CMK (cell line): Measurements from ENCODE around the gene SLF2.
"Not testable (repeated sequence)": the region's sequence is repeated elsewhere in the genome, so short reads cannot be mapped to it uniquely, and the experiment has no call there.

Experiments
- DNase-seq: peaks from one replicate; pipeline ENCODE4 v3.0.0-alpha.2; 2010; ENCODE audit warnings: low read depth

Gene SLF2

DNA sequence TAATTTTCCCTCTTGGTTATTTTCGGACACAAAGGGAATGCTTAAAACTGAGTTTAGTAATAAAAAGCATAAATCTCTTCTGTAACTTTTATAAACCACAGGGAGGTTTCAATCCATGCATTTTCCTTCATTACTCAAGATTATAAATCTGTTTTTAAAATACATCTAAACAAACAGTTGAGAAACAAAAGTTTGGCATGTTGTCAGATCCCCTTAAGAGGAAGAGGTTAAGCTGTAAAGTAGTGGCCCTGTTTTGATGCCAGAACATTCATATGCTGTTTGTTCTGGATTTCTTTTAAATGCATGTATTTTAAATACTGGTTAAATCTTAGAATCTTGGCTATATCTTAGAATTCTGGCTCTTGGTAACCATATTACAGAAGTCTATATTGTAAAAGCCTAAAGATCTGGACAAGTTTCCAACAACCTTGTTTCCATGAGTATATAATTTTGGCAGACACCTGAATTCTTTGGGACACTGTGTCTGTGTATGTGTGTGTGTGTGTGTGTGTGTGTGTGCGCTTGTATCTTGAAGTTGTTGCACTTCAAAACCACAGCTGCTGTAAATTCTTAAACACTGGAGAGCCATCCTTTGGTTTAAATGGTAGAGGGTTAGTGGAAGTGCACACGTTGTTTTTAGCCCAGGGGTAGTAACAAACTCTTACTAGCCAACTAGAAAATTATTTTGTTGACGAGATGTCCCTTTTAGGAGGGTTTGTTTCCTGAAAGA, 49.8 kb downstream of the SLF2 start:
- no peak for DNase-seq

DNA sequence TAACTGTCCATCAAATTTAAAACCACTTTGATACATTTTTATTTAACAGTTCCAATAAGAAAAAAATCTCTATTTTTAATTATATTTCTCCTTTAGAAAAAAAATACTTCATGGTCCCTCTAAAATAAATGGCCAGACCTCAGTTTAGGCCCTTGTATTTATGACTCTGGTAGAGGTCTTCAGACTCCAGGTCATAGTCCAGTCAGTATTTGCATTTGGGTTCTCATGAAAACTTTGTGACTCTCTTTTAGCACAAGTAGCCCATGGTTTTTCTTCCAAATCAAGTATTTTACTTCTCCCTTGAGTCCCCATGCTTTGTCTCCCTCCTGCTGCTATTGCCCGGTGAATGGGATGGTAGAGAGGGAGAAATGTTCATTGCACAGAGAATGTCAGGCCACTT, 51.1 kb downstream of the SLF2 start:
- DNase-seq = no peak

DNA sequence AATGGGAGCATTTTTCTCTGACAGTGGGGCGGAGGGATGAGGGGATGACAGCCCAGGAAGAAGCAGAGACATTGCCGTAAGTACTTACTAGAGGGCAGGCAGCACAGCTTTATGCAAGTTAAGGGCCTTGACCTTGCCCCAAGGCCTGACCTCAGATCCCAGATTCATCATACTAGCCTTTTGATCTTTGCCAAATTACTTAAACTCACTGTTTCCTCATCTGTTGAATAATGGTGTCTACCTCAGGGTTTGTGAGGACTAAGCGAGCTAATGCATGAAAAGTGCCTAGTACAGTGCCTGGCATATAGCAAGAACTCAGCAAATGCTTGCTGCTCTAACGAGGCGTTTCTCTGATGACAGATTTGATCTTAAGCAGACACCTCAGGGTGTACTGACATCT, 53.1 kb downstream of the SLF2 start:
- no peak for DNase-seq

DNA sequence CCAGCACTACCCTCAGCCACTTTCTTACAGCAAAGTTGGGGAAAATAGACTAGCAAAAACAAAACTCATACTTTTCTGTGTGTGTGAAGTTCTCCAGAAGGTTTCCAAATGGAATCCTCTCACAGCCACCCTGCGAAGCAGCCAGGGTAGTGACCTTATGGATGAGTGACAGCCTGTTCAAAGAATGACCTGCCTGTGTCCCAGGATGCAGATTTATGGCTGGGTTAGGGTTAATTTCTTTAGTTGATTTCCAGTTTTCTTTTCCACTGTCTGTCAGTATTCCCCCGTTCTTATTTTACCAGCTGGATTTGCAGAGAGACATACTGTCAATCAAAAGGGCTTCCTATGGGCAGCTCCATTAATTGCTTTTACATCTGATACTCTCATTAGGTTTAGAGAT, 54.1 kb downstream of the SLF2 start:
- no peak for DNase-seq

DNA sequence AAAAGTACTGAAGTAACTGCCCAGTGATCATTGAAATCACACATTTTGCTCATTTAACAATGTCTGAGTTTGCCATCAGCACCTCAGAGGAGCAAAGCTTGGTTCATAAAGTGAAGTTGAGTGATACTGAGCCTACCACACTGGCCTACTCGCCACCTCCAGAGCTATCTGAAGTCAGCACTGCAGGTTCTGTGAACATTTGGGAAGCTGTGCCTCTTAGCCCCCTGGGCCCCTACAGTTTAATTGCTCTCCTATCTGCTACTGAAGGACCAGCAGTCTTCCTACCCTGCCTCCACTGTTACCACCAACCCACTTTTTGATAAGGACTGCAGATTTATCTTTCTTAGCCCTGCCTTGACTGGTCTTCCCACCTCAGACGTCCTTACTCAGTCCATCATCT, 54.6 kb downstream of the SLF2 start:
- no peak for DNase-seq

DNA sequence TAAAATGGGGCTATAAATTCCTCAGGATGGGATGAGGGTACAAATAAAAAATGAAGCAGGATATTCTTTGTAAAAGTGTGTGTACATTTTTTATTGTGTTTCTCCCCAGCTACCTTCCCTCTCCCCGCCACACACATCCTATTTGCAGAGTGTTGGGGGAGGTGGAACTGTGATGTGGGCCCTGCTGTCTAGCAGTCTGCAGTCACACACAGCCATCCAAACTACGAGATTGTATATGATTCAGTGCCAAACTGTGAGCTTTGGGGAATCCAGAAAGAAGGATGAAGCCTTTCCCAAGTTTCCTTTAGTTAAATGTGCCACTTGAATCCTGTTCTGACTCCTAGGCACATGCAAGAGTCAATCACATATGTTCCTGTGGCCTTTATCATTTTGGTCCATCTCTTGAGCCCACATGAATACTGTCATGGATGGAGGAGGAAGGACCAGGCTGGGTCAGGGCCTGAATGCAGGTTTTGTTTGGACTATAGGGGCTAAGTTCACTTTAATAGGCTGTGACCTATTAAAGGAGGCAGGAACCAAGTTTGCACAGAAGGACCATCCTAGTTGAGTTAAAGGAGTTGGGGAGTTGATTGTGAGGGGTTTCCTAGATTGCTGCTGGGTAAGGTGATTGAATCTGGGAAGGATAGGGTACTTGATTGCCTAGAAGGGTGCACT, 55.4 kb downstream of the SLF2 start:
- no peak for DNase-seq

DNA sequence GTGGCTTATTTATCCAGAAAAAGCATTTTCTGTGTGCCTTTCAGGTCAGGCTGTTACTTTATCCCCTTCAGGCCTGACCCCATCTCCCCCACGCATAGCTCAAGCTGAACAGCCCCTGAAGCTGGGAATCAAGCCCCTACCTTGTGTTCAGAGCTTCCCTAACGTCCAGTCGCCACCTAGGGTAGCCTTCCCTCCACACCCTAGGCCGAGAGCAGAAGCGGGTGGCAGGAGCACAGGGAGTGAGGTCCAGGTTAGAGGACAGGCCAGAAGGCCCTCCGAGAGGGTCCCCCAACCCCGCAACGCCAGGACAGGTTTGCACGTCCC, 56.1 kb downstream of the SLF2 start:
- DNase-seq = no peak

DNA sequence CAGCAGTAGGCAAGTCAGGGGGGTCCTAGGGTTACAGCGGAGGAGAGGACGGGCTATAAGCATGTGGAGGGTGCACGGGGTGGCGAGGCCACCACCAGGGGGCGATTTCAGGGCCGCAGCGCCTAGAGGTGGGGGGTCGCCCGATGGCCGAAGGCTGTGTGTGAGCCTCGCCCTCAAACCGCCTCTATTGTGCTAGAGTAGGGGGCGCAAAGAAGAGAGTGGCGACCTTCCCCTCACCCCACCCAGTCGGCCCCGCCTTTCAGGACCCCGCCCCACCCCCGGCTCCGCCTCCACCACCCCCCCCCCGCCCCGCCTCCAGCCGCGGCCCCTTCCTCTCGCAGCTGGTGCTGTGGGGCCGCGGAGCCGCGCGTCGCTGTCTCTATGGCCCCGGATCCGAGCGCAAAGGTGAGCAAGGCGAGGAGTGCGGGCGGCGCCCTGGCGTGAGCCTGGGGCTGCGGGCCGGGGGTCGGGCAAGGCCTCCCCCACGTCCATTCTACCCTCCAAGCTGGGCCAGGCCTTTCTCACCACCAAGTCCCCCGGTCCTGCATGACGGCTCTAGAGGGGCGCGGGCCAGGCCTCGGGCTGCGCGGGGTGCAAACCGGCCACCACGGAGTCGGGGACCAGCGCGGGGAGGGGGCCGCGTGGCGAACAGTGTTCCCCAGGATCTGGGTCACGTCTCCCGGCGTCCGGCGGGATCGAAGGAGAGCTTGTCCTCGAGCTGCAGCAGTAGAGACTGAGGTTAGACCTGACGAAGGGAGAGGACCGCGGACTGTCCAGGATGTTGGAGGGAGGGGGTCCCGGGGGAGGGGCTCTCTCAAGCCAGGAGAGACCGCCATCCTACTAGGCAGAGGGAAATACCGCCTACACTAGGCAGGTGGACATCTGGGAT, 56.7 kb downstream of the SLF2 start, which contains the start of gene SEMA4G:
TSS of gene SEMA4G (plus strand) at position 318 of the 889 bp plus-strand sequence. CDS start 3,409 bp downstream, outside the sequence.
- DNase-seq = peak; percentile 40

DNA sequence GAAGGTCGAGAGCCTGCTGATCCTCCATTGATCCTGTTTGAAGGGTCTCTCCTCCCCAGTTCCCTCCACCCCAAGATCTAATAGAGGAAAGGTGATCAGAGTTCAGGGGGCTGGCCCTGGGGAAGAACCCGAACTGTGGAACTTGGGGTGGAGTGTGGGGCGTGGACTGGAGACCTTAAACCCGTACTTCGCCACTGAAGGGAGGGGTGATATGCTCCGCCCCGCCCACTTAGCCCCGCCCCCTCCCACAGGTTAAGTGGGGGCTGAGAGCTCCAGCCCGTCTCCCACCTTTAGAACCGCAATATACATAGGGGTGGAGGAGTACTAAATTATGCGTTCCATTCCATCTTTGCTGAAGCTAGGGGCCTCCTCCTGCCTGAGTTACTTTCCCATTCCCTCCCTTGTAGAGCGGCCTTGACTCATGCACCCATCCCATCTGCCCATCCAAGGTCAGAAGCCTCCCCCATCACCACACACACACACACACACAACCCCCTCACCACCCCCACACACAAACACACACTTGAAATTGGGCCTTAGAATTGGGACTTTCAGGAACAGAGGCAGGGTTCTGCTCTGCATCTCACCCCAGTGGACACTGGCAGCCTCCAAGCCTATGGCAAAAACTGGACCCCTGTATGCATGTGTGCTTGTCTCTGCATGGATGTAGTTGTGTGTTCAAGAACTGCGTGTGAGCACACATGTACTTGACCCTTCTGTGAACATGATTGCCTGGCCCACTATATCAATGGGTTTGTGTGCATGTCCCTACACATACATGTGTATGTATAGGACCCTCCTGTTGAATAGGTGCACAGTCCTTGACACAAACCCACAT, 57.5 kb downstream of the SLF2 start:
- no peak for DNase-seq

DNA sequence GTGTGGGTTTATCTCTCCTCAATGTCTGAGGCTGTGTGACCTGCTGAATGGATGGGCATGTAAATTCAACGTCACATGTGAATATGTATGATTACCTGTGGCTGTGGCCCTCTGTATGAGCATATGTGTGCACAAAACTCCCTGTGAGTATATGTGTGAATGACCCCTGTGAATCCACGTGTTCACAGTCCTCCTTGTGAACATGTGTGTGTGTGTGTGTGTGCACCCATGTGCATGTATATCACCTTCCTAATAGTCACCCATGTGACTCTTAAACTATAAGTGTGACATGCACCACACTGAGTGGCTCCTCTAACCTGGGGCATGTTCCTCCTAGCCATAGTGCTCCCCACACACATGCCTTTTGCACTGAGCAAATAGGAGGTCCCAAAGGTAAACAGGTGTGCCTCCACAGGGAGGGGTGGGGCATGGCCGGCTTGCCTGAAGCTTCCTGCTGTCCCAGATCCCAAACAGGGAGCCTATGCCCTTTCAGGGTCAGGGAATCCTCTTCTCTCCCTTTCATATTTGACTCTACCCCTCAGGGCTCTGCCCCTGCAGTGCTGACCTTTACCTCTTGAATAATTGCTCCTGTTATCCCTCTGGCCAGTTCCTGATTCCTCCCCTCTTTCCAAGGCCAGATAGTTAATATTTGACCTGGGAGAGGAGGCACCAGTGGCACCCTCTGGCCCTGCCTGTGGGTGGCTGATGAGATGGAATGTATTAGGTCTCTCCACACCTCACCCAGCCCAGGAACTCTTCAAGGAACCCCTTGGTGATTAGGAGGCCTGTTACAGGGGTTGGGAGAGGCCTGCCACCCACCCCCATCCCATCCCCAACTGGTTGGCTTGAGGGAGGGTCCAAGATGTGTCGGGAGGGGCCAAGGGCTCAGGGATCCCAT, 58.4 kb downstream of the SLF2 start:
- no peak for DNase-seq

DNA sequence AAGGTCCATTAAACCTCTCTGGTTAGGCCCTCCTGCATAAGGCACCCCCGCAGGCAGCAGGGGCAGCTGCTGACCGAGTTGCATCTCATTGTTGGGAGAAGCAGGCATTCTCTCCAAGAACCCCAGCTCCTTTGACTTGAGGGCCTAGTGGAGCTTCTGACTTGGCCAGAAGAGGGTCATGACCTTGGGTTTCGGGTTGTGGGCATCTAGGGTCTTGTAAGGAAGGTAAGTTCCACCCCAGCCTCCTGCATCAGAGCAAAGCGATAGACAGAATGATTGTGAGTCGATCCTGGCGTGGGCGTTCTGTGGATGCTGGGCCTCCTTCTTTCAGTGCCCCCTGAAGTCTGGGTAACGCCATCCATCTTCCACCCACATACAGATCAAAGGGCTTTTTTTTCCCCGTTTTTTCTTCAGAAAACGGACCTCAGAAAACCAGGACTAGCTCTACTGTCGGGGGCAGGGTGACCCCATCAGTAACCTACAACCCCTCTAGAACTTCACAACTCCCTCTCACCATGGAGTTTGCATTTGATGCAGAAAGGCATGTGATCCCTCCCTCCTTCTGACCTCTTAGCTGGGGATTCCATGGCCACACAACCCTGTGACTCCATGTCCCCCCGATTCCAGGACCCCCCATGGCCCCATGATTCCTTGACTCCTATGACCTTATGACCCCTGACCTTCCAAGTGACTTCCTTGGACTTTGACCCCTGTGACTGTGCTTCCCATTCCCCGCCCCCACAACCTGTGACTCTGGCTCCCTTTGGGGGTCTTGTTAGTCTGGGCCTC, 59.5 kb downstream of the SLF2 start:
- DNase-seq = no peak

DNA sequence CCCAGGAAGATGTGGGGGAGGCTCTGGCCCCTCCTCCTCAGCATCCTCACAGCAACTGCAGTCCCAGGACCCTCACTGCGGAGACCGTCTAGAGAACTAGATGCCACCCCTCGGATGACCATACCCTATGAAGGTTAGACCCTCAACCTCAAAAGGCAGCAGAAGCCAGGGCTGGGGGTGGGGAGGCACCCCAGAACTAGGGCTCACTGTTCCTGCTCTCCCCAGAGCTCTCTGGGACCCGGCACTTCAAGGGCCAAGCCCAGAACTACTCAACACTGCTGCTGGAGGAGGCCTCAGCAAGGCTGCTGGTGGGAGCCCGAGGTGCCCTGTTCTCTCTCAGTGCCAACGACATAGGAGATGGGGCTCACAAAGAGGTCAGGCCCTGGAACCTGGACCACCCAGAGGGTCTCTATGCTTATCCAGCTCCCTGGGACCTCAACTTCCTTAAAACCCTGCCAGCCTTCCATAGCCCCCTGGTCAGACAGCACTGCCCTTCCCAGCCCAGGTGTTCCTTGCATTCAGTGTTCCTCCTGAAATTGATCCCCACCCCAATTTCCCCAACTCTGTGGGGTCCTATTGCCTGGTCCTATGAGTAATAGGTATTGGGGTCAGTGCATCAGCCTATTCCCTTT, 60.3 kb downstream of the SLF2 start:
- no peak for DNase-seq

DNA sequence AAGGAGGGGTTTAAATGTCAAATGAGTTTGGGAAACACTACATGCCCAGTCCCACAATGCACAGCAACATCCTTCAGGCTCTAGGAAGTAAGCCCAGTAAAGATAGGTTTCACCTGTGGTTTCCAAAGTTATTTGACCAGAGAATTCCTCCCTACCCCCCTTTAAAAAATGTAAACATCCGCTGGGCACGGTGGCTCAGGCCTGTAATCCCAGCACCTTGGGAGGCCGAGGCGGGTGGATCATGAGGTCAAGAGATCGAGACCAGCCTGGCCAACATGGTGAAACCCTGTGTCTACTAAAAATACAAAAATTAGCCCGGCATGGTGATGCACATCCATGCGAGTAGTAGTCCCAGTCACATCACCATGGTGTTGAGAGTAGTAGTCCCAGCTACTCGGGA, 62.6 kb downstream of the SLF2 start:
- not testable (repeated sequence) for DNase-seq

DNA sequence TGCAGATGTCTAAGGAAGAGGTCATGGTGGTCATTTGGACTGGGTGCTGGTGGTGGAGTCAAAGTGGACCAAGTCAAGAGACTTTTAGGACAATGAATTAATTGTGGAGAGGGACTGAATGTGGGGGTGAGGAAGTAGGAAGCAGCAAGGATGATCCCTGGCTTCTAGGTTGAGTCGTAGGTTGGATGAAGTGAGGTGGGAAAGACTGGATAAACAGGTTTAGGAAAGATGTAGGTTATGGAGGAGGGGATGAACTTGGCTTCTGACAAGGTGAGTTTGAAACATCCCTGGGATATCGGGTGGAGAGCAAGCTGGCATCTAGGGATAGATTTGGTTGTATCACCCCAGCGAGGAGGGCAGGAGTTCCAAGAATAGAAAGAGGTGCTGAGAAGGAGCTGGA, 64.1 kb downstream of the SLF2 start:
- DNase-seq = no peak

DNA sequence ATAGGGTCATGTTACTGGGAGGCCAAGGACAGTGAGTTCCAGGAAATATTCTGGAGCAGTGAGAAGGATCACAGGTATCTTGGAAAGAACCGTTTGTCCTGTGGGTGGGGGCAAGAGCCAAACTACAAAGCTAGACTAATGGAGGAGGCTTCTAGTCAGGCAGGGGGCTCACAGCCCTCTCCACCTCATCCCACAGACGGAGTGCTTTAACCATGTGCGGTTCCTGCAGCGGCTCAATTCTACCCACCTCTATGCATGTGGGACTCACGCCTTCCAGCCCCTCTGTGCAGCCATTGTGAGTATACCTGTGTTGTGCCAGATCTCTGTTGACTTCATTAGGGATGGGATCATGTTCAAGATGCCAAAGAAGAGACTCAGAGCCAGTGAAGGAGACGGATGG, 64.7 kb downstream of the SLF2 start:
- no peak for DNase-seq

DNA sequence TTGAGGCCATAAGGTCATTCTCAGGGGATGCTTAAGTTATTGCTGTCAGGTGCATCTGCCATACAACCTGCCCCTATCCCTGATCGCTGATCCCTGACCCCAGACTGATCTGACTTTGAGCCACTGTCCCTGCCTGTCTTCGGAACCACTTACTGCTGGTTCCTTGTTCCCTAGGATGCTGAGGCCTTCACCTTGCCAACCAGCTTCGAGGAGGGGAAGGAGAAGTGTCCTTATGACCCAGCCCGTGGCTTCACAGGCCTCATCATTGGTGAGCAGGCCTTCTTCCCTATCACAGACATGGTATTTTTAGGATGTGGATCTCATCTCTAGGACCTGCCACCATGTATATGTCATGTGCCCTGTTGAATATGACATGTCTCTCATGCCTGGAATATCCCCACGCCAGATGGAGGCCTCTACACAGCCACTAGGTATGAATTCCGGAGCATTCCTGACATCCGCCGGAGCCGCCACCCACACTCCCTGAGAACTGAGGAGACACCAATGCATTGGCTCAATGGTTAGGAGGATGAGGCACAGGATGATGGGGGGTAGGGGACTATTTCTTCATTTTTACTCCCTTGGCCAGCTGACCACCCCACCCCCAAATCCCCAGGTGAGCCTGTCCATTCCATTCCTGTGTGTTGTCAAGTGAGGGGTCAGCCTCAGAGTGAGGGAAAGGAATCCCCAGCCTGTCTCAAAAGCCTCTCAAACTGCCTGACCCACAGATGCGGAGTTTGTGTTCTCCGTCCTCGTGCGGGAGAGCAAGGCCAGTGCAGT, 65.5 kb downstream of the SLF2 start:
- DNase-seq = no peak

DNA sequence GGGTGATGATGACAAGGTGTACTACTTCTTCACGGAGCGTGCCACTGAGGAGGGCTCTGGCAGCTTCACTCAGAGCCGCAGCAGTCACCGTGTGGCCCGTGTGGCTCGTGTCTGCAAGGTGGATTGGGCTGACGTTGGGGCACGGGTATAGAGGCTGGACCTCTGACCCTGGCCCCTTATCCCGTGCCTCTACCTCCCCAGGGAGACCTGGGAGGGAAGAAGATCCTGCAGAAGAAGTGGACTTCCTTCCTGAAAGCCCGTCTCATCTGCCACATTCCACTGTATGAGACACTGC, 66.1 kb downstream of the SLF2 start:
- DNase-seq = no peak

DNA sequence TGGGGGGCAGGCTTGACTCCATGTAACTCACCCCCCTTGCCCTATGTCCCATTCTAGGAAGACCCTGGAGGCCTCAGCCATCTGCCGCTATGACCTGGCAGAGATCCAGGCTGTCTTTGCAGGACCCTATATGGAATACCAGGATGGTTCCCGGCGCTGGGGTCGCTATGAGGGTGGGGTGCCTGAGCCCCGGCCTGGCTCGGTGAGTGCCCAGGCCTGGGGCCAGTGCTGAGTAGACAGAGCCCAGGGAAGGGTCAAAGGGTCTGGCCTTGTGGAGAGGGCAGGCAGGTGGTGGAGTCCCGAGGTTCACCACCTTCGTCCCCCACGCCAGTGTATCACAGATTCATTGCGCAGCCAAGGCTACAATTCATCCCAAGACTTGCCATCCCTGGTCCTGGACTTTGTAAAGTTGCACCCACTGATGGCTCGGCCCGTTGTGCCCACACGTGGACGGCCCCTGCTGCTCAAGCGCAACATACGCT, 67.1 kb downstream of the SLF2 start:
- DNase-seq = no peak

DNA sequence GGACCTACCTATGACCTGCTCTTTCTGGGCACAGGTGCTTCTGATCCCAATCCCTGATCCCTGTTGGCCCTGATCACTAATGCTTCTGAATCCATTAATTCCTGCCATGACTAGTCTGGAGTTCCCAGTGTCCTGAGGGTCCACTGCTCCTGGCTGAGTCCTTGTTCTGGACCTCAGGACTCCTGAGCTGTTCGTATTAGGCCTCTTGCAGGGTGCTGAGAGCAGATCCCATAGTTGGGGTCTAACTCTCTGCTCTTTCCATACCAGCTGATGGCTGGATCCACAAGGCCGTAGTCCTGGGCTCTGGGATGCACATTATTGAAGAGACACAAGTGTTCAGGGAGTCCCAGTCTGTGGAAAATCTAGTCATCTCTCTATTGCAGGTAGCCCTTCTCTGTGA, 67.5 kb downstream of the SLF2 start:
- DNase-seq = no peak
